ENCODE results near the gene RAB5IF.
"Not testable (repeated sequence)": the region's sequence is repeated elsewhere in the genome, so short reads cannot be mapped to it uniquely, and the experiment has no call there.

- TF ChIP-seq POLR2AphosphoS5 (IDR thresholded peaks at IDR 0.05; ENCODE audit: borderline replicate concordance, low read depth, low read length); EZH2 (IDR thresholded peaks at IDR 0.05): not testable (repeated sequence)
Observed at GRCh38 chr20:36638876-36639400, 33.4 kb downstream of the RAB5IF start.
